Stromal cell of bone marrow (primary cell): ENCODE measurements around the gene GNAI2.
"Not testable (repeated sequence)": the region's sequence is repeated elsewhere in the genome, so short reads cannot be mapped to it uniquely, and the experiment has no call there.

Experiments
- DNase-seq: peaks from one replicate; pipeline ENCODE4 v3.0.0-alpha.2; 2012; ENCODE audit warnings: low read depth

The GNAI2 gene

DNA sequence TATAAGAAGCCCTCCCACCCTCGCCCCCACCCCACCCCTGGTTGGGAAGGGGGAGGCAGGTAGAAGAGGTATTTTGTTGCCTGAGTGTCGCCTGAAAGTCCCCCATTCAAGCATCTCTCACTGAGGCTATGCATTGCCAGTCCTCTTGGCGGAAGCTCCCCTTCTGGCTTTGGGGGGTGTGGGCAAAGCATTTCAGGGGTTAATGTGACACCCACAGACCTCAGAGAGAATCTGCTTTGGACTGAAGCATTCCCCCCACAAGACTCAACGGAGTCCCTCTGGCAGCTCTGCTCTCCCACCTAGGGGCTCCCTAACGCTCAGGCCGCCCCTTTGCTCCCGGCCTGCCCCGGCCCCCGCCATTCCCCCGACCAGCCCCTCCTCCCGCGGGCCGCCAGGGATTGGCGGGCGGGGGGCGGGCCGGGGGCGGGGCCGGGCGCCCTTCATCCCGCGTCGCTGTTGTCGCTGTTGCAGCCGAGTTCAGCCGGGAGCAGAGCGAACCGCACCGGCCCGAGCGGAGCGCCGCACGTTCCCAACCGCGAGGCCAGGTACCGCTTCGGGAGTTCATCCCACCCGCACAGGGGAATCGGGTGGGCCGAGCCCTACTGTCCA lies 31.1 kb upstream of the GNAI2 start, which contains the start of gene SLC38A3:
Gene SLC38A3 (plus strand): TSS at position 468 of the 609 bp plus-strand sequence. CDS start 8,929 bp downstream, outside the sequence.
- DNase-seq, result no peak

DNA sequence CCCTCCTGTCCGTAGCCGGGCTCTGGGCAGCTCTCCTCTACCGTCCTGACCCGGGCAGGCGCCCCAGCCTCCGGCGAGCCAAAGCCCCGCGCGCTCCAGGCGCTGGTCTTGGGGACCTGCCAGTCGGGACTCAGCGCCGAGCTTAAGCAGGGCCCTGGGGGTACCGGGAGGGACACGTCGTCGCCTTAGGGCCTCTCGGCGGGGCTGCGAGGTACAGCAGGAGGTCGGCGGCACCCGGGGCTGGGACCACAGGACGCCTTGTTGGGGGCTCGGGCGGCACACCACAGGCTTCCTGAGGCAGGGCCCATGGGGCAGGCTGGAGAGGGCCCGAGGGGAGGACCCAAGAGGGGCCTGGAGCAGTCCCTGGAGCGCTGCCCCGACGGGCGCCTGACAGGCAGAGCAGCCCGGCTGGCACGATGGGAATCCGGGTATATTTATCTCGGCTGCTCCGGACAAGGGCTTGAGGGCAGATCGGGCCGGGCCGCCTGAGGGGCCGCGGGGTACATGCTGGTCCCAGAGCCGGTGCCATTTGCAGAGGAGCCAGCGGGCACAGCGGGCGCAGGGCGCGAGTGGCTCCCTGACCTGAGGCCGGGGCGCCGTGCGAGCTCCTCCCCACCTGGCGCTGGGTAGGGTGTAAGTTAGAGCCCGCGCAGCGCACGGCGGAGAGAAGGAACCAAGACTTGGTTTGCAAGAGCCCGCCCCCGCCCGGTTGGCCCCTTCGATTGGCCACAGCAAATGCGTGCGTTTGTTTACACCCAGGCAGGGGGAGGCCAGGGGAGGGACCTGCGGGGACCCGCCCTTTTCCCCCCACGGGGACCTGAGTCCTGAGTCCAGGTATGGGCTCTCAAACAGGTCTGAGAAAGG lies 30.4 kb upstream of the GNAI2 start:
- DNase-seq, result no peak

DNA sequence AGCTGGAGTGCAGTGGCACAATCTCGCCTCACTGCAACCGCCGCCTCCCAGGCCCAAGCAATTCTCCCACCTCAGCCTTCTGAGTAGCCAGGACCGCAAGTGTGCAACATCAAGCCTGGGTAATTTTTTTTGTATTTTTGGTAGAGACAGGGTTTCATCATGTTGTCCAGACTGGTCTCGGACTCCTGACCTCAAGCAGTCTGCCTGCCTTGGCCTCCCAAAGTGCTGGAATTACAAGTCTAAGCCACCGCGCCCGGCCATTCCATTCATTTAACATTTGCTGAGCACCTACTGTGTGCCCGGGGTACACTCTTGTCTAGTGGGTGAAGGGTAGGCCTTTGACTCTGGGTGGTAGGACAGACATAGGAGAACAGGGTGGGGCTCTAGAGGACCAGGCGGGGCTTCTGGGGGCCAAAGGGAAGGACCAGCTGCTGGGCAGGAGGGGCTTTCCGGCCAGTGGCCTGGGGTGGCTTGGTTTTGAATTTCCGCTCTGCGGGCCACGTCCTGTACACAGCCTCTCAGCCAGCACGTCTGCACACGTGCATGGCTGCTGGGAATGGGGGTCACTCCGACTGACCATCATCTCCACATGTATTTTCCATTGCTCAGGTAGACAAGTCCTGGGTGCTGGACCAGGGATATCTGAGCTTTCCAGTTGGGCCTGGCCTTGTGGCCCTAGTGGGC lies 28.5 kb upstream of the GNAI2 start:
- no peak for DNase-seq

DNA sequence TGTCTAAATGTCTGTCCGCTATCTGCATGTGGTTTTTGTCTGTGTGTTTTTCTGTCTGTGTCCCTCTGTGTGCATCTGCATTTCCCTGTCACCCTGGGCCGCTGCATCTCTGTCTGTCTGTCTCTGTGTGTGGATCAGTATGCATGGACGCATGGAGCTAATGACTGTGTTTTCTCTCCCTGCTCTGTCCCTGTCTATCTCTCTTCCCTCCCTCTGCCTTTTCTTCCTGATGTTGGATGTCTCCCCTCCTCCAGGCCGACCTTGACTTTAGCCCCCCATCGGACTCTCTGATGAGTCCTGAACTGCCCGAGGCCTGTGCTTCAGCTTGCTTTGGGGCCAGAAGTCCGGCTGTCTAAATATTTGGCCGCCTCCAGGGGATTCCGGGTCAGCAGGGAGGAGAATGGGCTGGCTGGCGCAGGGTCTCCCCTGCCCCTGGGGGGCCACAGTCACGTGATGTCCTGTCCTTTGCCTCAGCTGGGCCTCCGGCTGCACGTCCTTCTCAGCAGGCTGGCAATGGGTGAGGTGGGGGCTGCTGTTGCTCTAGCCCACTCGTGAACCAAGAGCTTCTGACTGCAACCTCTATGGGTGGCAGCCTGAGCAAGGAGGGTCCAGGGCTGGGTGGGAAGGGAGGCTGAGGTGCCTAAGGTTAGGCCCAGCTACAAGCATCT lies 27.2 kb upstream of the GNAI2 start:
- DNase-seq, result no peak

DNA sequence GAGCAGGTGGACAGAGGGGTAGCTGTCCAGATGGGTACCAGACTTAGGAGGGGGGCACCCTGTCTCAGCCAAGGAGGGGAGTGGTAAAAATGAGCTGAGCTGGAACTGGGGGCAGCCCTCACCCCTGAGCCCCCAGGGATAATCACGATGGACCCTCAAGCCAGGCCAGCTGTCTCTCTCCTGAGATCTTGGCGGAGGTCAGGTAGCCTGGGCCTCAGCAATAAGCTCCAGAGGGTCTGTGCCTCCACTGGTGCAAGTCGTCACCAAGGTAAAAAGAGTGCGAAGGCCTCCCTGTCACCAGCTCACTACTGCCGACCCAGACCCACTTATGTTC lies 25.9 kb upstream of the GNAI2 start:
- no peak for DNase-seq

DNA sequence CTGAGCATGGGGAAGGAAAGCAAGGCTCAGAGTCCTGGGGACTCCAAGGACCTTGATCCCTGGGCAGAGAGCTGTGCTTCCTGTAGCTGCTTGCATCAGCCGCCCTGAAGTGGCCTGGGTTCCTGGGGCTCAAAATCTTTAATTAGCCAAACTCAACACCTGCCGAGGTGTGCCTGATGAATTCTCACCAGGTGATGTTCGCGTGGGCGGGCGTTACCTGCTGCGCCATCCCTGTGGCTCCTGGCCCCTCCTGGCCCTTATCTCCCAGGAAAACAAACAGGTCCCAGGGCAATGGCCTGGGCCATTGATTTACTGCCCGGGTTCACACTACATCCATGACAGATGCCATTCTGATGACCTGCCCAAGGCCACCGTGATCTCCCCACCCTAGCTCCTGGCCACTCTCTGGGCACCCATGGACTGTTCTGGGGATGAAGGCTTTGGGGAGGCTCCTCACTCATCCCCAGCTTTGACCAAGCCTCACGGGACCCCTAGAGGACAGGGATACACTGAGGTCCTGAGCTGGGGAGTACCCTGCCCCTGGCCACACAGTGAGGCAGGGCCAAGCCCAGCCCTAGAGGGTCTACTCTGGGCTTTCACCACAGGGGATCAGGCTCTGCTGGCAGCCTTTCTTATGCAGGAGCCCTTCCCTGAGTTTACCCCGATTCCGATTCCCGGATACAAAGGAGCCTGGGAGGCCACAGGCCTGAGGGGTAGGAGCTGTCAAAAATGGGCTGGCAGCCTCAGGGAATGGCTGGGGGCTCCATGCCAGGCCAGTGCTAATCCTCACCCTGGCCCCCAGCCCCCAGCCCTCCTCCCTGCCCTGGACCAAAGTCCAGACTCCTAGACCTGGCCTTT lies 25.3 kb upstream of the GNAI2 start:
- no peak for DNase-seq

DNA sequence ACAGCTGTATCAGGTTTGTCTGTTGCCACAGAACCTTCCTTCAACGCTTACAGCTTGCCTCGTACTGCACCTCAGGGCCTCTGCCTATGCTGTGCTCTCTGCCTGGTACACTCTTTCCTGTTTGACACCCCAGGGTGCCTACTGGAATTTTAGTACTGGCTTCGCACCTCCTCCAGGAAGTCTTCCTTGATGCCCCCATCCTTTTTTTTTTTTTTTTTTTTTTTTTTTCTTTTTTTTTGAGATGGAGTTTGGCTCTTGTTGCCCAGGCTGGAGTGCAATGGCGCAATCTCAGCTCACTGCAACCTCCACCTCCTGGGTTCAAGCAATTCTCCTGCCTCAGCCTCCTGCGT lies 24.7 kb upstream of the GNAI2 start:
- DNase-seq, result not testable (repeated sequence)

DNA sequence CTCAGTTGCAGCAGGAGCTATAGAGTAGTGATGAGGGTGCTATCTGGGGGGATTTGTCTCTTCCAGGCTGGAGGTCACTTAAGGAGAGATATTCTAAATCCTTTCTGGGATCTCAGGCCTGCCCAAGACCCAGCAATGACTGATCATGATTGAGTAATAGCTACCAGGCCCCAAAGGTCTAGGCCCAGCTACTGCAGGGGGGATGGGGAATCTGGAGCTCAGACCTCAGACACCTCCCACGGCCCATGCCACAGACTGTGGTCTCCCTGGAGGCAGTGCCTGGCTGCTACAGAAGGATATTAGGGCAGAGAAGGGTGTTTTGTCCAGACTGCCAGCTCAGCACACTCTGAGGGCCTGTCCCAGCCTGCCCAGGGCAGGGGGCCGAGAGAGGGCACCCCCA lies 24.1 kb upstream of the GNAI2 start:
- DNase-seq, result peak; percentile 43

DNA sequence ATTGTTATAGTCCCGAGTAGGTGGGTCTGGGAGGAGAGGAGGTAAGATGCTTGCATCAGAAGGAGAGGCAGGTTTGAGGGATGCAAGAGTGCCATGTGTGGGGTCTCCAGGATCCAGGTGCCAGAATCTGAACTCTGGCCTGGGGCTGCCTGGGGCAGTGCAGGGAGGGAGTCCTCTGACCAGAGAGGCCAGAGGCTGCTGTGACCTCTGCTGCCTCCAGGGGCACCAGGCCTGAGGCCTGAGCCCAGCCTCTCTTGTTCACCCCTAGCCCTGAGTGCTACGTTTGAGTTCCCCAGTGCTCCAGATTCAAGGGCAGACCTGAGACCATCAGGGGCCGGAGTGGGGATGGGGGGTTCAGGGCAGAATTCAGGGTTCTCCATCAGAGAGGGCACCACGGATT lies 23.5 kb upstream of the GNAI2 start:
- DNase-seq, result no peak

DNA sequence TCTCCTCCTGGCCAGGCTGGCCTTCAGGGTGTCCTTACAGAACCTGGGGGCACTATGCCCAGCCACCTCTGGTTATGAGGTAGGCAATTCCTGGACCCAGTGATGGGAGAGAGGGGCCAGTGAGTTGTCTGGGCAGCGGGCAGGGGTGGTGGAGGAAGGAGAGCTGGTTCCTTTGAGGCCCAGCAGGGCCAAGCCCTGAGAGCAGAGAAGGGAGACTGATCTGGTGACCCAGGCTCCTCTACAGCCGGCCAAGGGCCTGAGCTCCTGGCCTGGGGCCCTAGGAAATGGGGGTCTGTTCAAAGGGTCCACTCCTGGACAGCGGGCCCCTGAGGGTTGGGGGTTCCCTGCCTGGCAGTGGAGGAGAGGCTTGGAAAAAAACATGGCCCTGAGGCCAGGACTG lies 23.0 kb upstream of the GNAI2 start:
- no peak for DNase-seq

DNA sequence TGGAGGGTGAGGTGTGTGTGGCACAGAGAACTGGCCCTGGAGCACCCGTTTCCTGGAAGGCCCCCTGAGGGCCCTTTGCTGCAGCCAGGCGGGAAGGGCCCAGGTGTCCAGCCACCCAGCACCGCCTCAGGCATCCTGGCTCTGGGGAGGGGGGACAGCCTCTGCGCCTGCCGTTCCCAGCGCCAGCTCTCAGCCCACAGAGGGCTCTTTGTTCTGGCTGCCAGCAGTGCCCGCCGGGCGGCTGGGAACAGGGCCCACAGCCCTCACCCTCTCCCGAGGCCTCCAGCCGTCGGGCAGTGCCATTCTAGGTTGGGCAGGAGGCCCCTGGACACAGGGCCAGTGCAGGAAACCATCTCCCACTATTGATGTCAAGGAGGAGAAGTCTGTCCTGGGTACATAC lies 22.6 kb upstream of the GNAI2 start:
- no peak for DNase-seq

DNA sequence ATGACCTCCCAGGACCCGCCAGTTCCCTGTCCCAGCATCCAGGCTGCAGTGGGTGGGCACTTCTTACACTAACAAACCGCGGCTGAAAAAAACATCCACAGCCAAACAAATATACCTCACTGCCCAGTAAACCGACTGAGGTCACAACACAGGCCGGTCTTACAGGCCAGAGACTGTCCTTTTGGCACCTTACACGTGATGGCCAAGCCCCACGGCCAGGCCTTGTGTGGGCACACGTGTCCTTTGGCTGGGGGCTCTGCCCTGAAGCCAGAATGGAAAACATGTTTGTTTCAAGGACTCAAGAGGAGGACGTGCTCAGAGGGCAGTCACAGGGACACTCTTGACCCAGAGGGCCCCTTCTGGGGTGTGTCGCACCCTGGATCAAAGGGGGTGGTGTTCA lies 21.2 kb upstream of the GNAI2 start:
- no peak for DNase-seq

DNA sequence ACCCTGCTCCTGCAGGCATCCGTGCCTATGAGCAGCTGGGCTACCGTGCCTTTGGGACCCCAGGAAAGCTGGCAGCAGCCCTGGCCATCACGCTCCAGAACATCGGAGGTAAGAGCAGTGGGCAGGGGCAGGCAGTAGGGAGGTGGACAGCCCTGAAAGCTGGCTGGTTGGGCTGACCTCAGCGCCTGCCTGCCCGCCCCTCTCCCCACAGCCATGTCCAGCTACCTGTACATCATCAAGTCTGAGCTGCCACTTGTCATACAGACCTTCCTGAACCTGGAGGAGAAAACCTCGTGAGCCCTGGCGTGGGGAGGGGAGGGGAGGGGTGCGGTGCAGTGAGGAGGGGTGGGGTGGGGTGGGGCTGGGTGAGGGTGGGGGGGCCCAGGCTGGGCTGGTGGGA lies 20.5 kb upstream of the GNAI2 start:
- DNase-seq, result no peak

DNA sequence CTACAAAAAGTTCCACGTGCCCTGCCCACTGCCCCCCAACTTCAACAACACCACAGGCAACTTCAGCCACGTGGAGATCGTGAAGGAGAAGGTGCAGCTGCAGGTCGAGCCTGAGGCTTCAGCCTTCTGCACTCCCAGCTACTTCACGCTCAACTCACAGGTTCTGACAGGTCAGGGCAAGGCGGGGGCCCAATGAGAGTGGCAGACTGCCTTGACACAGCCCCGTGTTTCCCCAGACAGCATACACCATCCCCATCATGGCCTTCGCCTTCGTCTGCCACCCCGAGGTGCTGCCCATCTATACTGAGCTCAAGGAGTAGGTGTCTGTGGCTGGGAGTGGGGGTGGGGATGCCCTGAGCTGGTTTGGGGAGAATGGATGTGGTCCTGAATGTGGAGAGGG lies 18.3 kb upstream of the GNAI2 start:
- DNase-seq, result no peak

DNA sequence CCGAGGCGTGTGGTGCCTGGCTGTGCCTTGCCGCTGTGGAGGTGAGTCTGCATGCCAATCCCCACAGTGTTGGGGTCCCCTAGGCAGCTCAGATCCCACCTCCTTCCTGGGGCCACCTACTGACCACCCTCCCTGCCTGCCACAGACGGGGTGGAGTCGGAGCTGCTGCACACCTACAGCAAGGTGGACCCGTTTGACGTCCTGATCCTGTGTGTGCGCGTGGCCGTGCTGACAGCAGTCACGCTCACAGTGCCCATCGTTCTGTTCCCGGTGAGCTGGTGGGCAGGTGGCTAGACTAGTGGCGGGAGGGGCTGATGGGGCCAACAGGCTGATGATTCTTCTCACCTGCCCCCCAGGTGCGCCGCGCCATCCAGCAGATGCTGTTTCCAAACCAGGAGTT lies 17.6 kb upstream of the GNAI2 start:
- no peak for DNase-seq

DNA sequence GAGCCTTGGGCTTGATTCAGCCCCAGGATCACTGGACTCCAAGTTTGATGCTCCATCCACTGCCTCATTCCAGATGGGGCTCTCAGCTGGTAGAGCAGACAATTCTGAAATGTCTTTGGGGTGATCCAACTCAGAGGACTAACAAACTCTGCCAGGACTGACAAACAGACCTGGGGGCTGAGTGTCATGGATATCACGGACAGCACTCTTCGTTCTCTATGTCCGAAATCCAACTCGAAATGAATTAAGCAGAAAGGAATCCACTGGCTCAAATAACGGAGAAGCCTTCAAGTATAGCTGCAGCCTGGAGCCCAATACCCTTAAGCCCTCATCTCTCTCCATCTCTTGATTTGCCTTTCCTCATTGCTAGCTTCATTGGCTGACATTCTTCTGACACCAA lies 16.7 kb upstream of the GNAI2 start:
- no peak for DNase-seq

DNA sequence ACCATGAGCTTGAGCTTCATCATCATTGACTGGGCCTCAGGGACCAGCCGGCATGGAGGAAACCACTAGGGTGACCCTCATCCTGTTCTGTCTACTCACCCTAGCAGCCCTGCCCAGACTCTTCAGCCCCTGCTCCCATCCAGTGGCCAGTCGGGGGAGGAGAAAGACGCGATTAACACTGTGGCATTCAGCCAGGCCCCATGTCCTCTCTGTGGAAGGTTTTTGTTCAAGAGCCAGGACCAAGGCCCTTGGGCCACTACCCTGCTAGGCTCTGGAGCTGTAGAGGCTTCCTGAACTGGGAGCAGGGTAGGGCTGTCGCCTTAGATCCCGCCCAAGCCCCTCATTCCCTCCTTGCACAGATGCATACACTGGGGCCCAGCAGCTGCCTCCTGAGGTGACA lies 15.9 kb upstream of the GNAI2 start:
- DNase-seq, result no peak

DNA sequence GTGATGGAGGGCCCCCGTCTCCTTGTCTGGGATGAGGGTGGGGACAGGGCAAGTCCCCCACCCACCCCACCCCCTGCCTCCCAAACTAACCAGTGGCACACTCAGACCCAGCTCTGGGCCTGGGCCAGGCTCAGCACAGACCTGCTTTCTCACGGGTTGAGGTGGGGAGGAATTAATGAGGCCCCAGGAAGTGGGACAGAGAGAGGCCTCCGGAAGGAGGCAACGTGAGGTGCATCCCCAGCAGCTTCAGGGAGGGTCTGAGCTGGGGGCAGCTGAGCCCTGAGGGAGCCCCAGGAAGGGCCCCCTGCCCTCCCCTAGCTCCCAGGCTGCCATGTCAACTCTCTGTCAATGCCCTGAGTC lies 15.0 kb upstream of the GNAI2 start:
- no peak for DNase-seq

DNA sequence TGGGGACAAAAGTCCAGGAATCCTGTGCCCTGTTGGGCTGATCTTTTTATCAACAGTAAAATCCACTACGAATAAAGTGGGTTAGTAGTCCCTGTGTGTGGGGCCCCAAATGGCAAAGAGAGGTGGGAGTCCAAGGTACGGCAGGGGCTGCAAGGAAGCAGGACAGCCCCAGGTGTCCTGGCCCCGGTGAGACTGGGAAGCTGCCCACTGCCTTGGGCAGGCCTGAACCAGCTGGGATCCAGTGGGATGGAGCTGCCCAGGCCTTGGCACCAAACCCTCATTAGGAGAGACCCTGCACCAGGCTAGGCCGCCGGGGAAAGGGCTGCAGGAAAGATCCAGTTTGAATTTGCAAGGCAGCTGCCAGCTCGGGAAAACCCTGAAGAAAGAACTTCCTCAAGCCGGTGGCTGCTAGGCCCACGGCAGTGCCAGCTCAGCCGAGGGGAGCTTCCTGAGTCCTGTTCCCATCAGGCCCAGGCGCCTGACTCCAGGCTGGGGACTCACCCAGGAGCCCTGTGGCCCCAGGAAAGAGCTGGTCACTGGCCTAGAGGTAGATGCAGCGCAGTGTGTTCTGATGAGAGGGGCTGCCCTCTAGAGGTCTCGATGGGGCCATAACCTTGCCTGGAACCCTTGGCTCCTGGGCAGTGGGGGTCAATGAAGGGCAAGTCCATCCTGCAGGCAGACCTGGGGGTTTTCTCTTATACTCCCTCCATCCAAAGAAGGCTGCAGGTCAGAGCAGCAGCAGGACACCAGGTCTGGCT lies 14.4 kb upstream of the GNAI2 start:
- DNase-seq, result no peak

DNA sequence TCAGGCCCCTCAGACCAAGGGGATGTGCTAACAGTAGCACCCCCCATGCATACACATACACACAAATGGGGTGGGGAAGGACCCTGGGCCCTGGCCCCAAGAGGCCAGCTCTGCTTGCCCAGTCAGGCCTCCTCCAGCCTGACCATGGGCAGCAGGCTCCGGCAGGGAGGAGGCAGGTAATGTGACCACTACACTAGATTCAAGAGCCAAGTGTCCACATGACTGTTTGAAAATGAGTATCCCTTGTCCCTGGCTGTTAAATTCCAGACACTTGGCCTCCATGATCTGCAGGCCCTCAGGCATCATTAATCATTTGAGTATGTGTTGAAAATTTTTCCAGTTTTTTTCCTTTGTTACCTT lies 13.9 kb upstream of the GNAI2 start:
- DNase-seq, result no peak

DNA sequence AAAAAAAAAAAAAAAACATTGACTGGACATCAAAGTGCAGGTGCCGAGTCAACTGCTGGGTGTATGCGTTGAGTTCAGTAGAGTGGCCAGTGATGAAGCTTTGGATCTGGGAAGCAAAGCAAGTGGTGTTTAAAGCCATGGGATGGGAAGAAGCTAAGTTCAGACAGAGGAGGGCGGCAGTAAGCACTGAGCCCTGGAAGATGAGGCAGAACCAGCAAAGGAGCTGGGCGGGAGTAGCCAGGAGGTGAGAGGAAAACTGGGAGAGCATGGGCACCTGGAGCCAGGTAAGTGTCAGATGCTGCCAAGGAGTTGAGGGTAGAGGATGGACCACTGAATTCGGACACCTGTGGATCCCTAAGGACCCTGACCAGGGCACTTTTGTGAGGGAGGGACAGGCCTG lies 11.4 kb upstream of the GNAI2 start:
- DNase-seq, result no peak
